ENCODE measurements around the gene GPR156. TPM values are rescaled to one million over a fixed set of nuclear protein-coding genes. Genes with fewer than 3 reads are reported as not detected.

The GPR156 gene
- total and polyA plus RNA-seq, 2 experiments from 2014 or later, result not detected

GRCh38 chr3:120168611-120169010 is 116.4 kb downstream of the GPR156 start:
- in situ Hi-C loops (cut with MboI), result no loop called here
- no peaks in the 10 kb centered on the region for H3K79me2 ChIP-seq (ENCODE audit: insufficient read depth)
- DNase-seq, result no peak
- H2AFZ ChIP-seq, result no peak overlapping the region
- no peak overlapping the region for H3K9ac ChIP-seq
- H3K9me2 ChIP-seq (ENCODE audit: insufficient read depth), result no peaks in the 10 kb centered on the region
- no peaks in the 10 kb centered on the region for H4K20me1 ChIP-seq (ENCODE audit: insufficient read depth)
- H3K27me3 ChIP-seq (replicated peaks; ENCODE audit: insufficient read depth), result no peaks in the 10 kb centered on the region
- H3K4me3 ChIP-seq, result no peak overlapping the region
- H3K4me2 ChIP-seq (ENCODE audit: unreplicated experiment), result no peak overlapping the region
- peaks cover 42% of the 10 kb centered on the region for H3K4me1 ChIP-seq (ENCODE audit: insufficient read depth)
- TF ChIP-seq EZH2phosphoT487 (IDR thresholded peaks at IDR 0.05; ENCODE audit: insufficient read depth, low read depth) (no peak), EZH2 (IDR thresholded peaks at IDR 0.05; ENCODE audit: insufficient read depth, poor library complexity, severe bottlenecking) (no peak)
- H3F3A ChIP-seq (ENCODE audit: insufficient read depth), result peaks cover 40% of the 10 kb centered on the region
- WGBS, 2 experiments (ENCODE audit: low coverage in 1 of 2, low lambda C conversion rate in 2 of 2, missing lambda C conversion rate in 2 of 2), result 92 to 95% methylated on average over 3 of the region's 3 CpGs
- H3K36me3 ChIP-seq (ENCODE audit: low read depth), result no peaks in the 10 kb centered on the region
- H3K9me3 ChIP-seq (ENCODE audit: low read depth), result no peaks in the 10 kb centered on the region
- H3K27ac ChIP-seq, result no peak overlapping the region

DNA sequence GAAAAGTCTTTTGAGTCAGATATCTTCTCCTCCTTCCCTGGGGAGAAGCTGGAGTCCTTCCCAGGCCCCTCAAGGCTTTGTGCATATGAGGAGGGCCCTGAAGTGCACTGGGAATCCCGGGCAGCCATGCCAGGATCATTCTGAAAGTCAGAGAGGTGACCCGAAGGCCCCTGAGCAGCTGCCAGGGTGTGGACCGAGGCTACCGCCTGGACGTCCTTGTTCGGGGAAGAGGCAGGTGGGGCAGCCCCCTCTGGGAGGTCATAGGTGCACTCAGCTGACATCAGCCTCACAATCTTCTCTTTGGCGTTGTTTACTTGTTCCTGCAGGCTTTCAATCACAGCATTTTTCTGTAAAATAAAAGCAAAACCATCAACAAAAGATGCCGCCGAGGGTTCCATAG is 117.0 kb downstream of the GPR156 start:
- Histone ChIP-seq H3K27ac (no peak overlapping the region), H3K4me2 (ENCODE audit: unreplicated experiment) (no peak overlapping the region), H3K36me3 (ENCODE audit: low read depth) (no peaks in the 10 kb centered on the region), H3K9me2 (ENCODE audit: insufficient read depth) (no peaks in the 10 kb centered on the region), H3K27me3 (replicated peaks; ENCODE audit: insufficient read depth) (no peaks in the 10 kb centered on the region), H2AFZ (no peak overlapping the region), H3F3A (ENCODE audit: insufficient read depth) (peaks cover 34% of the 10 kb centered on the region), H4K20me1 (ENCODE audit: insufficient read depth) (no peaks in the 10 kb centered on the region), H3K4me3 (no peak overlapping the region), H3K4me1 (ENCODE audit: insufficient read depth) (peaks cover 36% of the 10 kb centered on the region), H3K9ac (no peak overlapping the region), H3K9me3 (ENCODE audit: low read depth) (no peaks in the 10 kb centered on the region), H3K79me2 (ENCODE audit: insufficient read depth) (no peaks in the 10 kb centered on the region)
- DNase-seq, result no peak
- WGBS, 2 experiments (ENCODE audit: low coverage in 1 of 2, low lambda C conversion rate in 2 of 2, missing lambda C conversion rate in 2 of 2), result 94 to 96% methylated on average over 9 of the region's 9 CpGs
- TF ChIP-seq EZH2phosphoT487 (IDR thresholded peaks at IDR 0.05; ENCODE audit: insufficient read depth, low read depth), result no peak
- TF ChIP-seq EZH2 (IDR thresholded peaks at IDR 0.05; ENCODE audit: insufficient read depth, poor library complexity, severe bottlenecking), result no peak
- in situ Hi-C loops (cut with MboI), result no loop called here

GRCh38 chr3:120167488-120167887 is 117.5 kb downstream of the GPR156 start:
- H3F3A ChIP-seq (ENCODE audit: insufficient read depth), result peaks cover 30% of the 10 kb centered on the region
- H3K9ac ChIP-seq, result no peak overlapping the region
- no peaks in the 10 kb centered on the region for H4K20me1 ChIP-seq (ENCODE audit: insufficient read depth)
- H3K4me2 ChIP-seq (ENCODE audit: unreplicated experiment), result no peak overlapping the region
- peaks cover 34% of the 10 kb centered on the region for H3K4me1 ChIP-seq (ENCODE audit: insufficient read depth)
- 87 to 99% methylated on average over 9 to 10 of the region's 10 CpGs for WGBS, 2 experiments (ENCODE audit: low coverage in 1 of 2, low lambda C conversion rate in 2 of 2, missing lambda C conversion rate in 2 of 2)
- TF ChIP-seq EZH2phosphoT487 (IDR thresholded peaks at IDR 0.05; ENCODE audit: insufficient read depth, low read depth), result no peak
- no peak for TF ChIP-seq EZH2 (IDR thresholded peaks at IDR 0.05; ENCODE audit: insufficient read depth, poor library complexity, severe bottlenecking)
- H3K9me2 ChIP-seq (ENCODE audit: insufficient read depth), result no peaks in the 10 kb centered on the region
- H3K9me3 ChIP-seq (ENCODE audit: low read depth), result no peaks in the 10 kb centered on the region
- in situ Hi-C loops (cut with MboI), result no loop called here
- H3K27ac ChIP-seq, result no peak overlapping the region
- no peaks in the 10 kb centered on the region for H3K36me3 ChIP-seq (ENCODE audit: low read depth)
- no peak for DNase-seq
- no peaks in the 10 kb centered on the region for H3K27me3 ChIP-seq (replicated peaks; ENCODE audit: insufficient read depth)
- H3K4me3 ChIP-seq, result no peak overlapping the region
- H2AFZ ChIP-seq, result no peak overlapping the region
- no peaks in the 10 kb centered on the region for H3K79me2 ChIP-seq (ENCODE audit: insufficient read depth)

DNA sequence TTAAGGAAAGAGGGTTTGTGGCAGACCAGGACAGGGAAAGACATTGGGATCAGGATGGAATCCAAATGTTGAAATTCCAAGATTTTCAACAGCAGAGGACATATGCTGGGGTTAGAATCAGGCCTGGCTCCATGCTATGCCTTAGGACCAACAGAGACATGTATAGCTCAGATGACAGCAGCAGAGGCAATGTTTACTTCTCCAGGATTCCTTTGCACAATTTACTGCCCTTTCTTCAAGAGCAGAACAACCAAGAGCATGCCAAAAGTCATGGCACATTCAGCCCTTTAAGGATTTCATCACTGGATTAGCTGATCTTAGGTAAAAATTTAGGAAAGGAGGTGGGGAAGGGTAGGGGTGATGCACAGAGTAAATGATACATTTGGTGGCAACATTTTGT is 121.2 kb downstream of the GPR156 start:
- Histone ChIP-seq H3K9me3 (ENCODE audit: low read depth) (no peaks in the 10 kb centered on the region), H3K27ac (no peak overlapping the region), H3K4me3 (no peak overlapping the region), H3K79me2 (ENCODE audit: insufficient read depth) (no peaks in the 10 kb centered on the region), H3F3A (ENCODE audit: insufficient read depth) (peaks cover 16% of the 10 kb centered on the region), H4K20me1 (ENCODE audit: insufficient read depth) (no peaks in the 10 kb centered on the region), H2AFZ (no peak overlapping the region), H3K4me1 (ENCODE audit: insufficient read depth) (peaks cover 27% of the 10 kb centered on the region), H3K36me3 (ENCODE audit: low read depth) (no peaks in the 10 kb centered on the region), H3K27me3 (replicated peaks; ENCODE audit: insufficient read depth) (no peaks in the 10 kb centered on the region), H3K4me2 (ENCODE audit: unreplicated experiment) (no peak overlapping the region), H3K9ac (no peak overlapping the region), H3K9me2 (ENCODE audit: insufficient read depth) (no peaks in the 10 kb centered on the region)
- in situ Hi-C loops (cut with MboI), result no loop called here
- TF ChIP-seq EZH2phosphoT487 (IDR thresholded peaks at IDR 0.05; ENCODE audit: insufficient read depth, low read depth) (no peak), EZH2 (IDR thresholded peaks at IDR 0.05; ENCODE audit: insufficient read depth, poor library complexity, severe bottlenecking) (no peak)
- DNase-seq, result no peak

GRCh38 chr3:120163026-120163425 is 122.0 kb downstream of the GPR156 start:
- H4K20me1 ChIP-seq (ENCODE audit: insufficient read depth), result no peaks in the 10 kb centered on the region
- no peaks in the 10 kb centered on the region for H3K9me3 ChIP-seq (ENCODE audit: low read depth)
- H3K4me1 ChIP-seq (ENCODE audit: insufficient read depth), result peaks cover 27% of the 10 kb centered on the region
- no peaks in the 10 kb centered on the region for H3K36me3 ChIP-seq (ENCODE audit: low read depth)
- H3K27me3 ChIP-seq (replicated peaks; ENCODE audit: insufficient read depth), result no peaks in the 10 kb centered on the region
- no peak for TF ChIP-seq EZH2phosphoT487 (IDR thresholded peaks at IDR 0.05; ENCODE audit: insufficient read depth, low read depth)
- no peak for TF ChIP-seq EZH2 (IDR thresholded peaks at IDR 0.05; ENCODE audit: insufficient read depth, poor library complexity, severe bottlenecking)
- H3K9me2 ChIP-seq (ENCODE audit: insufficient read depth), result no peaks in the 10 kb centered on the region
- DNase-seq, result no peak
- no peak overlapping the region for H3K4me2 ChIP-seq (ENCODE audit: unreplicated experiment)
- peaks cover 23% of the 10 kb centered on the region for H3F3A ChIP-seq (ENCODE audit: insufficient read depth)
- H3K27ac ChIP-seq, result no peak overlapping the region
- in situ Hi-C loops (cut with MboI), result no loop called here
- no peak overlapping the region for H3K4me3 ChIP-seq
- H2AFZ ChIP-seq, result no peak overlapping the region
- no peaks in the 10 kb centered on the region for H3K79me2 ChIP-seq (ENCODE audit: insufficient read depth)
- no peak overlapping the region for H3K9ac ChIP-seq
- 94% methylated on average over 4 of the region's 4 CpGs for WGBS, 2 experiments (ENCODE audit: low coverage in 1 of 2, low lambda C conversion rate in 2 of 2, missing lambda C conversion rate in 2 of 2)
